ENCODE results near the gene SOX6. TPM values are rescaled to one million over a fixed set of nuclear protein-coding genes. Genes with fewer than 3 reads are reported as not detected.

The SOX6 gene
- total RNA-seq, 4 donors from 2014 or later: 1.6 to 22.7 (median 6.9) TPM

GRCh38 chr11:16154715-16155396, 201.5 kb downstream of the SOX6 start:
- DNase-seq: no peak
- H3K36me3 ChIP-seq: no peaks in the 10 kb centered on the region
- TF ChIP-seq POLR2A (IDR thresholded peaks at IDR 0.05) (no peak), POLR2AphosphoS5 (IDR thresholded peaks at IDR 0.05) (no peak), CTCF (IDR thresholded peaks at IDR 0.05) (no peak), EP300 (IDR thresholded peaks at IDR 0.05; ENCODE audit: low read depth) (no peak)
- no peak overlapping the region for H3K4me3 ChIP-seq
- H3K27ac ChIP-seq: no peak overlapping the region
- peaks cover 0 to under 1% (median 0%) of the 10 kb centered on the region in 4 donors for H3K4me1 ChIP-seq
- WGBS, 2 donors (ENCODE audit: low coverage in 1 of 2): 74 to 91% methylated on average over 4 of the region's 4 CpGs
- no peaks in the 10 kb centered on the region for H3K9me3 ChIP-seq
- H3K27me3 ChIP-seq: no peaks in the 10 kb centered on the region
- intact Hi-C loops (cut with DNase I; ENCODE audit: low total_unique reads): no loop called here
- in situ Hi-C loops (cut with MboI; ENCODE audit: low pct_ligation_motif_present in 1 of 4, low pct_unique_long_range_greater_than_20kb in 1 of 4, low sequenced_read_pairs in 3 of 4): no loop called here

- no peak overlapping the region for H3K4me3 ChIP-seq
- no peak overlapping the region for H3K27ac ChIP-seq
- H3K36me3 ChIP-seq: no peaks in the 10 kb centered on the region
- in situ Hi-C loops (cut with MboI; ENCODE audit: low pct_ligation_motif_present in 1 of 4, low pct_unique_long_range_greater_than_20kb in 1 of 4, low sequenced_read_pairs in 3 of 4) (no loop called here), intact Hi-C loops (cut with DNase I; ENCODE audit: low total_unique reads) (no loop called here)
- TF ChIP-seq POLR2A (IDR thresholded peaks at IDR 0.05): no peak
- no peaks in the 10 kb centered on the region for H3K27me3 ChIP-seq
- WGBS, 2 donors (ENCODE audit: low coverage in 1 of 2): 88 to 92% methylated on average over 2 of the region's 2 CpGs
- H3K9me3 ChIP-seq: no peaks in the 10 kb centered on the region
- DNase-seq: no peak
- peaks cover 0 to 9% (median 2%) of the 10 kb centered on the region in 4 donors for H3K4me1 ChIP-seq
Measured at GRCh38 chr11:16153951-16154350, 202.4 kb downstream of the SOX6 start.

- intact Hi-C loops (cut with DNase I; ENCODE audit: low total_unique reads) (no loop called here), in situ Hi-C loops (cut with MboI; ENCODE audit: low pct_ligation_motif_present in 1 of 4, low pct_unique_long_range_greater_than_20kb in 1 of 4, low sequenced_read_pairs in 3 of 4) (no loop called here)
- Histone ChIP-seq H3K27me3 (no peaks in the 10 kb centered on the region), H3K27ac (no peak overlapping the region), H3K4me1 (peaks cover 0 to 19% (median 7%) of the 10 kb centered on the region in 4 donors), H3K36me3 (no peaks in the 10 kb centered on the region), H3K4me3 (no peak overlapping the region), H3K9me3 (no peaks in the 10 kb centered on the region)
- WGBS, 2 donors (ENCODE audit: low coverage in 1 of 2): 88 to 90% methylated on average over 6 of the region's 6 CpGs
- DNase-seq: no peak
- TF ChIP-seq CTCF (IDR thresholded peaks at IDR 0.05) (no peak), EP300 (IDR thresholded peaks at IDR 0.05; ENCODE audit: low read depth) (no peak), POLR2A (IDR thresholded peaks at IDR 0.05) (no peak), POLR2AphosphoS5 (IDR thresholded peaks at IDR 0.05) (no peak)
Measured at GRCh38 chr11:16151138-16151537, 205.2 kb downstream of the SOX6 start.

- TF ChIP-seq EP300 (IDR thresholded peaks at IDR 0.05; ENCODE audit: low read depth) (no peak), POLR2A (IDR thresholded peaks at IDR 0.05) (no peak), CTCF (IDR thresholded peaks at IDR 0.05) (no peak), POLR2AphosphoS5 (IDR thresholded peaks at IDR 0.05) (no peak)
- Histone ChIP-seq H3K4me1 (peaks cover 0 to 19% (median 7%) of the 10 kb centered on the region in 4 donors), H3K27me3 (no peaks in the 10 kb centered on the region), H3K9me3 (no peaks in the 10 kb centered on the region), H3K27ac (no peak overlapping the region), H3K4me3 (no peak overlapping the region), H3K36me3 (no peaks in the 10 kb centered on the region)
- intact Hi-C loops (cut with DNase I; ENCODE audit: low total_unique reads) (no loop called here), in situ Hi-C loops (cut with MboI; ENCODE audit: low pct_ligation_motif_present in 1 of 4, low pct_unique_long_range_greater_than_20kb in 1 of 4, low sequenced_read_pairs in 3 of 4) (no loop called here)
- no peak for DNase-seq
- WGBS, 2 donors (ENCODE audit: low coverage in 1 of 2): 40 to 49% methylated on average over 1 of the region's 1 CpG
Measured at GRCh38 chr11:16149476-16149875, 206.9 kb downstream of the SOX6 start.
